ENCODE measurements around the gene ARMC9.

Gene ARMC9

GRCh38 chr2:231380307-231380706 is 181.9 kb downstream of the ARMC9 start:
- TF ChIP-seq CTCF (IDR thresholded peaks at IDR 0.05; ENCODE audit: borderline replicate concordance, insufficient read depth, low read depth, low read length) = no peak
- no peak overlapping the region for H3K4me3 ChIP-seq (ENCODE audit: low read depth, low read length)

DNA sequence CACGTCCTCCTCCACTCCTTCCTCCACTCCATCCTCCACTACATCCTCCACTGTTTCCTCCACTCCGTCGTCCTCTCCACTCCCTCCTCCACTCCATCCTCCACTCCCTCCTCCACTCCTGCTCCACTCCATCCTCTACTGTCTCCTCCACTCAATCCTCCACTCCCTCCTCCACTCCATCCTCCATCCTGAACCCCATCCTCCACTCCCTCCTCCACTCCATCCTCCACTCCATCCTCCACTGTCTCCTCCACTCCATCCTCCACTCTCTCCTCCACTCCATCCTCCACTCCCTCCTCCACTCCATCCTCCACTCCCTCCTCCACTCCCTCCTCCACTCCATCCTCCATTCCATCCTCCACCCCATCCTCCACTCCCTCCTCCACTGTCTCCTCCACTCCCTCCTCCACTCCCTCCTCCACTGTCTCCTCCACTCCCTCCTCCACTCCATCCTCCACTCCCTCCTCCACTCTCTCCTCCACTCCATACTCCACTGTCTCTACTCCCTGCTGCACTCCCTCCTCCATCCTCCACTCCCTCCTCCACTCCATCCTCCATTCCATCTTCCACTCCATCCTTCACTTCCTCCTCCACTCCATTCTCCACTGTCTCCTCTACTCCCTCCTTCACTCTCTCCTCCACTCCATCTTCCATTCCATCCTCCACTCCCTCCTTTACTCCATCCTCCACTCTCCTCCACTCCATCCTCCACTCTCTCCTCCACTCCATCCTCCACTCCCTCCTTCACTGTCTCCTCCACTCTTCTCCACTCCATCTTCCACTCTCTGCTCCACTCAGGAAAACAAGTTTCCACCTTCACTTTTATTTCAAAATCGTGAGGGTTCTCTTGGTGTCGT is 182.8 kb downstream of the ARMC9 start:
- TF ChIP-seq CTCF (IDR thresholded peaks at IDR 0.05; ENCODE audit: borderline replicate concordance, insufficient read depth, low read depth, low read length) = no peak
- no peak overlapping the region for H3K4me3 ChIP-seq (ENCODE audit: low read depth, low read length)

DNA sequence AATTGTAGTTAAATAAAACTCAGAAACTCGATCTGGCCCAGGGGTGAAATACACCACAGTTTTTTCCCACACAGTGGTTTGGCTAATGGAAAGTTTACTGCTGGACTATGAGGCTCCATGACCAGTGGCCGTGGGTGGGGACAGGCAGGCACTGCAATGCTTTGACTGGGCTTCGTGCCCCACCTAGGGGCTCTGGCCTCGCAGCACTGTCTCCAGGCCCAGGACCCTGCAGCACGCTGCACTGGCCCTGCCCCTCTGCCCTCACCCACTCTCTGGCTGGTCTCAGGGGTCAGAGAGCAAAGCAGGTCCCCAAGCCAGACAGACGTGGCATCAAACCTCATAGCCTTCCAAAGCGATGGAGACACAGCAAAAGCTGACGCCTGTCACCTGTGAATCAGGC is 183.7 kb downstream of the ARMC9 start:
- no peak overlapping the region for H3K4me3 ChIP-seq (ENCODE audit: low read depth, low read length)
- TF ChIP-seq CTCF (IDR thresholded peaks at IDR 0.05; ENCODE audit: borderline replicate concordance, insufficient read depth, low read depth, low read length) = no peak

DNA sequence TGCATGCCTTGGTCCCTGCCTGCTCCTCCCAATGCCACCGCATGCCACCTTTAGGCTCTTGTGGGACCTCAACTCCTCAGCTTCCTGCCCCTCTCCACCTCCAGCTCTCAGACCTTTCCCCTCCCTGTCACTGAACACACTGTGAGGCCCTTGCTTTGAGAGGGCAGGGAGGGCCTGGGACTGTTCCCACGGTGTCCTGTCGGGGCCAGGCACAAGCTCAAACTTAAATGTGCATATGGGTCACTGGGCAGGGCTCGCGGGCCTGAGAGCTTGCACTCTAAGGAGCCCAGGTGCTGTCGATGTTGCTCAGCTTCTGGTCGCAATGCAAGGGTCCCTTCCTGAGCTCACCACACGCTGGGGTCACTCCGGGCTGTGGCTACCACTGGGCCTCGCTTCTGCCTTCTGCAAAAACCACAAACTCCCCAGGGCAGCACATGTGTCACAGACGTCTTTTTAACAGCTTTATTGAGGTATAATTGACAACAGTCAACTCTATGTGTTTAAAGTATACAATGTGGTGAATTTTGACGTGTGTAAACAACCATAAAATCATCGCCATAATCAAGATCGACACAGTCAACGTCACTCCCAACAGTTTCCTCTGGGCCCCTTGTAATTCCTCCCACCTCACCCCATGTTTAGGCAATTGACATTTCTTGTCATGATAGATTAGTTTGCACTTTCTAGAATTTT is 185.1 kb downstream of the ARMC9 start:
- no peak for TF ChIP-seq CTCF (IDR thresholded peaks at IDR 0.05; ENCODE audit: borderline replicate concordance, insufficient read depth, low read depth, low read length)
- H3K4me3 ChIP-seq (ENCODE audit: low read depth, low read length) = no peak overlapping the region

DNA sequence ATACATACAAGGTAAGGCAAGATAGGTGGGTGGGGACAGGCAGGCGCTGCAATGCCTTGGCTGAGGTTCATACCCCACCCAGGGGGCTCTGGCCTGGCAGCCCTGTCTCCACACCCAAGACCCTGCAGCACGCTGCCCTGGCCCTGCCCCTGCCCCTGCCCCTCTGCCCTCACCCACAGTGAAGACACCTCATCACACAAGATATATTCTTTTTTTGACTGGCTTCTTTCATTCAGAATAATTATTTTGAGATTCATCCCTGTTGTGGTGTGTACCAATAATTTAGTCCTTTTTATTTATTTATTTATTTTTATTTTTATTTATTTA is 185.6 kb downstream of the ARMC9 start:
- no peak overlapping the region for H3K4me3 ChIP-seq (ENCODE audit: low read depth, low read length)
- no peak for TF ChIP-seq CTCF (IDR thresholded peaks at IDR 0.05; ENCODE audit: borderline replicate concordance, insufficient read depth, low read depth, low read length)

- no peak for TF ChIP-seq CTCF (IDR thresholded peaks at IDR 0.05; ENCODE audit: borderline replicate concordance, insufficient read depth, low read depth, low read length)
- H3K4me3 ChIP-seq (ENCODE audit: low read depth, low read length) = no peak overlapping the region
Measured at GRCh38 chr2:231384970-231385369, 186.5 kb downstream of the ARMC9 start.

GRCh38 chr2:231385429-231385828 is 187.0 kb downstream of the ARMC9 start:
- no peak for TF ChIP-seq CTCF (IDR thresholded peaks at IDR 0.05; ENCODE audit: borderline replicate concordance, insufficient read depth, low read depth, low read length)
- H3K4me3 ChIP-seq (ENCODE audit: low read depth, low read length) = no peak overlapping the region

Measured in GM12875 (cell line).